Measurements from ENCODE around the gene ALOXE3.

- TF ChIP-seq, protein P1, sequence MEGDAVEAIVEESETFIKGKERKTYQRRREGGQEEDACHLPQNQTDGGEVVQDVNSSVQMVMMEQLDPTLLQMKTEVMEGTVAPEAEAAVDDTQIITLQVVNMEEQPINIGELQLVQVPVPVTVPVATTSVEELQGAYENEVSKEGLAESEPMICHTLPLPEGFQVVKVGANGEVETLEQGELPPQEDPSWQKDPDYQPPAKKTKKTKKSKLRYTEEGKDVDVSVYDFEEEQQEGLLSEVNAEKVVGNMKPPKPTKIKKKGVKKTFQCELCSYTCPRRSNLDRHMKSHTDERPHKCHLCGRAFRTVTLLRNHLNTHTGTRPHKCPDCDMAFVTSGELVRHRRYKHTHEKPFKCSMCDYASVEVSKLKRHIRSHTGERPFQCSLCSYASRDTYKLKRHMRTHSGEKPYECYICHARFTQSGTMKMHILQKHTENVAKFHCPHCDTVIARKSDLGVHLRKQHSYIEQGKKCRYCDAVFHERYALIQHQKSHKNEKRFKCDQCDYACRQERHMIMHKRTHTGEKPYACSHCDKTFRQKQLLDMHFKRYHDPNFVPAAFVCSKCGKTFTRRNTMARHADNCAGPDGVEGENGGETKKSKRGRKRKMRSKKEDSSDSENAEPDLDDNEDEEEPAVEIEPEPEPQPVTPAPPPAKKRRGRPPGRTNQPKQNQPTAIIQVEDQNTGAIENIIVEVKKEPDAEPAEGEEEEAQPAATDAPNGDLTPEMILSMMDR (IDR thresholded peaks at IDR 0.05): no peak
- no peak for TF ChIP-seq ZFX (IDR thresholded peaks at IDR 0.05; ENCODE audit: borderline replicate concordance)
Measured at GRCh38 chr17:8072729-8073461, 45.4 kb downstream of the ALOXE3 start.

All from 22Rv1 (cell line).